DMS114 treated with DMSO at 0.1 percent for 48 hours (cell line): ENCODE results near the gene CCNL2.

Experiments
- DNase-seq: peaks from one replicate; lab custom pipeline; 2025; ENCODE audit not compliant: unreplicated experiment; lab: John Stamatoyannopoulos, UW

The CCNL2 gene

DNA sequence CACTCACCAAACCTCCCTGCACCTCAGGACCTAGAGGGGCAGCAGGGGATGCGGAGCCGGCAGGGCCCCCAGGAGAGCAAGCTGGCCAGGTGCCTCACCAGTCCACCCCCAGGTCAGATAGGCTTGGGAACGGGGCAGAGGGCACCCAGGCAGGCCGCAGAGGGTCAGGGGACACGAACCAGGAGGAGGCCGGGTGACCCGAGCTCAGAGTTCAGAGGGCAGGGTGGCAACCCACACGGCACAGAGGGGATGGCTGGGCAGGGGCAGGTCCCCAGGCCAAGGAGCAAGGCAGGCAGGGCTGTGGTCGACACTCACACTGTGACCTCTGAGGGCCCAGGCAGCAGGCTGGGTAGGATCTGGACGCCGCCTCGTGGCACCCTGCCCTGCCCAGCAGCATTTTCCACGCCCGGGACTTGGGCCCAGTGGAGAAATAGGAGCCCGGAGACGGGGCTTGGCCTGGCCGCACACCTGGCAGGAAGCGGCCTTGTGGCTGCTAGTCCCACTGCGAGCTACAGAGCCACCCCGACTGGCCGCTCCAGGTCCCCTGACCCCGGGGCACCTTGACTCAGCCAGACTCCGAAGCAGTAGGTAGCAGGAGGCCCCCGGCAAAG is 55.2 kb downstream of the CCNL2 start:
- DNase-seq, result no peak

DNA sequence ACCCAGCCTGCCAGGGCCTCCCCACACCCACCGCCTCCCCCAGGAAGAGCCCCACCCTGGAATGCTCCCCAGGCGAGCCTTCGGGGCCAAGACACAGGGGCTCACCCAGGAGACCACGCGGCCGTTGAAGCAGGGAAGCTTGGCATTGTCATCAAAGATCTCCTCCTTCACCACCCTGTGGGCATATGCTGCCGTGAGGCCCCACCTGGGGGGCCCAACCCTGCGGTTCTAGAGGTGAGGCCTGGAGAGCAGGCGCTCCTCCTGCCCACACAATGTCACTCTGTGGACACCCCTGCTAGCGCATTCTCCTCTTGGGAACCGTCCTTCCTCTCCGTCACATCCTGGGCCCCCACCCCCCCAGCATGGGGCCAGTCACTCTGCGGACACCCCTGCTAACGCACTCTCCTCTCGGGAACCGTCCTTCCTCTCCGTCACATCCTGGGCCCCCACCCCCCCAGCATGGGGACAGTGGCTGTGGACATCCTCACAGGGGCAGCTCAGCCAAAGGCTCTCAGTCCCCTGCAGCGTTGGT is 56.5 kb downstream of the CCNL2 start:
- no peak for DNase-seq

DNA sequence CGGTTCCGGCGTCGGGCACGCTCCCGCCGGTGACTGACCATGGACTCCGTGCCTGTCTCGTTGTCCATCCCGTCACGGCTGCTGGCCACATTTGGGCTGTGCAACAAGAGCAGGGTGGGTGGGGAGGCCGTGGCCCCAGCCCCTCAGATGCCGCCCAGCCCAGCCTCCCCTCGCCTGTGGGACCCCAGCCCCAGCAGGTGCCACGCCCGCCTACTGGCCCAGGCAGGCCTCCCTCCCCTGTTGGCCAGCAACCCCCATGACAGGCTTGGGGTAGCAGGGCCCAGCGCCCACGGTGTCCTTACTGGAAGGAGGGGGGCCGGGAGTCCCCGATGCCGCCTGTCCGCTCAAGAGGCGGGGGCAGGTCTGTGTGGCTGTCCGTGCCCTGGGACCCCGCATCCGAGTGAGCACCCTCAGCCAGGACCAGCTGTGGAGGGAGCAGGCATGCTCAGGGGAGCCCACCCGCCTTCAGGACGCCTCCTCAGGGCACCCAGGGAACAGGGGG is 57.0 kb downstream of the CCNL2 start:
- DNase-seq, result no peak

DNA sequence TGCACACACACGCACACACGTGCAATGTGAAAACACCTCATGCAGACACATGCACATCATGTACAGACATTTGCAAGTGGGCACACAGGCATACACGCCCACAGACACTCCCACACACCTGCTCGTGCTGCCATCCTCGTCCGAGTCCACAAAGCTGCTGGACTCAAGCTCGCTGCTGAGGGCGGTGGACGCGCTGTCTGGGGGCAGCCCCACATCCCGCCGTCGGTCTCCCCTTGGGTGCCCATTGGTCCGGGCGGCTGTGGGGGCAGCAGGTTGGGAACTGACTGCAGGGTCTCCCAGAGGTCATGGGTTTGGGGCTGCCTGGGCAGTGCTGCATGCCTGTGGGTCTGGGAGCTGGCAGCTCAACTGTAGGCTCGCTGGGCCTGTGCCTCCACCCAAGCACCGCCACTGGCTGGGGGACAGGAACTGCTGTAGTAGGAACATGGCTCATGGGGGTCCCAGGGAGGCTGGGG is 57.5 kb downstream of the CCNL2 start:
- no peak for DNase-seq

DNA sequence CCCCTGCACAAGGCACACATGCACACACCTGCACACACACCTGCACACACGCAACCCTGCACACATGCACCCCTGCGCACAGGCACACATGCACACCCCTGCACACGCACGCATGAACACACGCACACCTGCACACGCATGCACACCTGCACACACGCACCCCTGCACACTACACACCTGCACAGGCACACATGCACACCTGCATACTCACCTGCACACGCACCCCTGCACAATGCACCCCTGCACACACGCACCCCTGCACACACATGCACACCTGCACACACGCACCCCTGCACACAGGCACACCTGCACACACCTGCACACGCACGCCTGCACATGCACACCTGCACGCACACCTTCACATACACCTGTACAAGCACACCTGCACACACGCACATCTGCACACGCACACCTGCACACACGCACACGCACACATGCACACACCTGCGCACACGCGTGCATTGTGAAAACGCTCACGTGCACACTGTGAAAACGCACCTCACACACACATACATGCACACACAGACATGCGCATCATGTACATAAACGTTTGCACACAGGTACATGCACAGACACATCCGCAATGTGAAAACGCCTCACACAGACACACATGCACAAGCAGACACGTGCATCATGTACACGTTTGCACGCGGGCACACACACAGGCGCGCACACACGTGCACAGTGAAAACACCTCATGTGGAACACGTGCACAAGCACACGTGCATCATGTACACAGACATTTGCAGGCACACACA is 58.2 kb downstream of the CCNL2 start:
- DNase-seq, result no peak

DNA sequence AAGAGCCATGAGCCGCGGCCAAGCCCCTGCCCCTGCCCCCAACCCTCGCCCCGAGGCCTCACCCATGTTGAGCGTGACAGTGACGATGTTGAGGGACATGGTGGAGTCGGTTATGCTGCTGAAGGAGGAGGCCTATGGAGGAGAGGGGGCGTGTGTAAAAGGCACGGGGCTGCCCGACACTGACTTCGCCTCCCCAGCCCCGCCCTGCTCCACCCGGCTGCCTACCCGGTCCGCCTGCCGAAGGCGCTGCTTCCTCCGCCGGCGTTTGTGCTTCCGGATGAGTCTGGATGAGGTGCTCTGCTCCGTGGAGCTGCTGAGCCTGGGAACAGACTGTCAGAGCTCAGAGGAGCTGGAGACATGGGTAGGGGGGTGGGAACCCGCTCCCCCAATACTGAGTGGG is 59.0 kb downstream of the CCNL2 start:
- no peak for DNase-seq

DNA sequence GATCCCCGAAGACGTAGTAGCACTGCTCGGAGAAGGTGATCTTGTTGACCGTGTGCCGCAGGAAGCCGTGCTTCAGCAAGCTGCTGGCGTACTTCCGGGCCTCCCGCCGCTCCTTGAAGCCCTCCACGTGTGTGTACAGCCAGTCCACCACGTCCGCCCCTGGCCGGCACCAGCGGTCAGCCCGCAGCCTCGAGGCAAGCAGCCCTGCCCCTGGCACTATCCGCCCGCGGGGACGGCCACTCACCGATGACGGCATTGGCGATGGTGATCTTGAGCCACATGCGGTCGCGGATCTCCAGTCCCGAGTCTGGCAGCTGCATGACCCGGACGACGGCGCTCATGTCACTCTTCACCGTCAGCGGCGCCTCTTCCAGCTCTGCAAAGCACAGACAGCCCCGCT is 60.9 kb downstream of the CCNL2 start:
- no peak for DNase-seq

DNA sequence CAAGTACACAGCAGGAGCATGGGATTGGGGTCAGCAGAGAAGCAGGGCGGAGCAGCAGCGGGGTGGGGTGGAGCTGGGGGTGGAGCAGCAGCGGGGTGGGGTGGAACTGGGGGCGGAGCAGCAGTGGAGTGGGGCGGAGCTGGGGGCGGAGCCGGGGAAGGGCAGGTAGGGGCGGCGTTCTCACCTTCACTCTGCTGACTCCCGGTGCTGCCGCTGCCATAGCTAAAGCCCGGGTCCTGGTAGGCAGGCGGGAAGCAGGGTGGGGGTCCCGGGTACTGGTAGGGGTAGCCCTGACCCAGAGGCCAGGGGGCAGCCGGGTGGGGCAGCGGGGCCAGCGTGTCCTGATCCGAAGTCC is 61.4 kb downstream of the CCNL2 start:
- no peak for DNase-seq

DNA sequence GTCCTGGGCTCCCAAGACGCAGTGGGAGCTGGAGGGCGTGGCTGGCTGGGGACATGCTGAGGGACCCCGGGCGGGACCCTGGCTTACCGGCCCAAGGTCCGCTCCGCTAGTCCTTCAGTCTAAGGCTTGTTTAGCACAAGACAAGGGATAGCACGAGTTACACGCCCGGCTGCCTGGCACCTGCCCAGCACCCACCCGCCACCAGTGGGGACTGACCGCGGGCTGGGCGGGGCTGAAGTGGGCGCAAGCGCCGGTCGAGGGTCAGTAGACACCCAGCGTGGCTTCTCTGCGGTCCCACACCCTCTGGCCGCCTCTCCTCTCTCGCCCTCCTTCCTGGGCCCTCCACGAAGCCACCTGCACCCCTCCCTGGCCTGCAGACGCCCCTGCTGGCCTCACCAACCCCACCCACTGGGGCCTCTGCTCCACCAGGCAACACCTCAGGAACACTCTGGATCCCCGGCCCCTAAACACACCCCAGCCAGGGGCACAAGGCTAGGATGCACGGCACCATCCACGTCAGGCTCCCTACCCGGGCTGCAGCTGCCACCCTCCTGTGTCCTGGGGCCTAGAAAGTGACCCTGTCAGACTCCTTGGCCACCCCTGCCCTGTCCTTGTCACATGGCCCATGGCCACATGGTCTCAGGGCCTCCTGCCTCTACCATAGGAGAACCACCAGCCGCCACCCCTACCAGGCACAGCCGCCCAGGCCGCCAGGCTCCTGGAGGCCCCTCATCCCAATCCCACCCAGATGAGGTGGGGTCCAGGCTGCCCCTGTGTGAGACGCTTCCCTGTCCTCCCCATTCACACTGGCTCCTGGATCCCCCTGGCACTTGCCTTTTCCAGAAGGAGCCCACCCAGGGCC is 62.0 kb downstream of the CCNL2 start:
- DNase-seq, result no peak

DNA sequence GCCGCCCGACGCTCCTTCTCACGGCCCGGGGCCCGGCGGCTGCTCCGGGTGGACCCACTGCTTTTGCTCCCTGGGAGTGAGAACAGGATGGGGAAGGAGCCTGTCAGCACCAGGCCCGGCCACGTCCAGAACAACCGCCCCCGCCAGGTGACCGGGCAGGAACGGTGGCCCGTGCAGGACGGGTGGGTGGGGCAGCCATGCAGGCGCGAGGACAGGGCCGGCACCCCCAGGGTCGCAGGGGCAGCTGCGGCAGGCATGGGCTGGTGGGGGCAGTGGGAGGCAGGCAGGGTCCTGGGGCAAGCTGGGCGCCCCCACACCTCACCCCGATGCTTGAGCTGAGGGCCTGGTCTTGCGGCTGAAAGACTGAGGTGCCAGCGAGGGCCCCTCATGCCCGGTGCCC is 62.7 kb downstream of the CCNL2 start:
- DNase-seq, result no peak

DNA sequence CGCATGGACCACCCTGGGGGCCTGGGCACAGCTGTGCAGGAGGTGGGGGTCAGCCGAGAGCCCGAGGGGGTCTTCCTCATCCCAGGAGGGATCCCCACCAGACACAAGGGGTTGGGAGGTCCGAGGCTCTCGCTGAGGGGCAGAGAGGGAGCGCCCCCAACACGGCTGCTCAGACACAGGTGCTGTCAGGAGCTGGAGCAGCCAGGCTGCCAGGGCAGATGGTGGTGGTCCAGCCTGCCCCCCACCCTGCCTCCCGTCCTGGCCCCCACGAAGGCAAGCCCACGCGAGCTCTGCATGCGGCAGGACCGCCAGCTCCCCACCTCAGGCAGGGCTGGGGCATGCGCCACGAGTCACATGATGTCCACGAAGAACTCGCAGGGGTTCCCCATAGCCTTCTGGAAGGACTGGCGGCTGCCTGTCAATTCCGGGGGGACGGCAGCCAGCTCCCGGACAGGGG is 63.3 kb downstream of the CCNL2 start:
- DNase-seq, result no peak
